ENCODE data around the gene PREX1. TPM values are rescaled to one million over a fixed set of nuclear protein-coding genes. Genes with fewer than 3 reads are reported as not detected.

PREX1 gene
- total and polyA plus RNA-seq, 4 donors = 29.5 to 121 (median 69.3) TPM

DNA sequence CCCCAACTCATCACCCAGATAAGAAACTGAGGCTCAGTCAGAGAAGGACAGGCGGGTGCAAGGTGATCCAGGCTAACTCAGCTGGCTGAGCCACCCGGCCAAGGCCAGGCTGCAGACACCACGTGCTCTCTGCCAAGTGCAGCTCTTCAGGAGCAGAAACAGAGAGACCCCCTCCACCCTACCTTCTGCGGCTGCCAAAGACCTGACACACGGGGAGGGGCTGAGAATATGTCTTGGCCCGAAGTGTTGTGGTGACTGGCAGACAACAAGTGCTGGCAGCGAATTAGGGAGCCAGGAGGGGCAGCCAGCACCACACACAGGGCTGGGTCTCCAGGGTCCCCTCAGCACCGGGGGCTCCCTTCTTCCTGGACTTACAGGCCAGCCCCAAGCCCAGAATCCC is 22.5 kb downstream of the PREX1 start:
- Histone ChIP-seq H3K4me1 (ENCODE audit: control insufficient read depth in 5 of 5, insufficient read depth in 5 of 5, low read length in 5 of 5) (peaks cover 0 to 33% (median 0%) of the 10 kb centered on the region in 5 donors), H3K4me3 (no peak overlapping the region), H3K27ac (ENCODE audit: low read depth in 1 of 2, low read length in 1 of 2) (peak overlapping the region in 1 of 2 donors; percentile 43), H3K9ac (ENCODE audit: insufficient read depth in 1 of 2, low read length in 2 of 2) (no peak overlapping the region), H3K9me3 (ENCODE audit: control insufficient read depth in 4 of 4, insufficient read depth in 3 of 4, low read length in 3 of 4) (peaks cover 0 to 19% (median 5%) of the 10 kb centered on the region in 4 donors), H3K27me3 (ENCODE audit: control insufficient read depth in 3 of 3, insufficient read depth in 3 of 3, low read length in 2 of 3) (peaks cover 0 to 58% (median 4%) of the 10 kb centered on the region in 3 donors), H3K36me3 (ENCODE audit: control insufficient read depth in 4 of 4, insufficient read depth in 4 of 4, low read length in 4 of 4) (peaks cover 0 to 4% (median 0%) of the 10 kb centered on the region in 4 donors)
- ATAC-seq (ENCODE audit: insufficient read depth, low FRiP score) = no peak
- 70 to 79% methylated on average over 7 to 8 of the region's 8 CpGs for WGBS, 2 donors
- DNase-seq = no peak
- TF ChIP-seq, protein P1, sequence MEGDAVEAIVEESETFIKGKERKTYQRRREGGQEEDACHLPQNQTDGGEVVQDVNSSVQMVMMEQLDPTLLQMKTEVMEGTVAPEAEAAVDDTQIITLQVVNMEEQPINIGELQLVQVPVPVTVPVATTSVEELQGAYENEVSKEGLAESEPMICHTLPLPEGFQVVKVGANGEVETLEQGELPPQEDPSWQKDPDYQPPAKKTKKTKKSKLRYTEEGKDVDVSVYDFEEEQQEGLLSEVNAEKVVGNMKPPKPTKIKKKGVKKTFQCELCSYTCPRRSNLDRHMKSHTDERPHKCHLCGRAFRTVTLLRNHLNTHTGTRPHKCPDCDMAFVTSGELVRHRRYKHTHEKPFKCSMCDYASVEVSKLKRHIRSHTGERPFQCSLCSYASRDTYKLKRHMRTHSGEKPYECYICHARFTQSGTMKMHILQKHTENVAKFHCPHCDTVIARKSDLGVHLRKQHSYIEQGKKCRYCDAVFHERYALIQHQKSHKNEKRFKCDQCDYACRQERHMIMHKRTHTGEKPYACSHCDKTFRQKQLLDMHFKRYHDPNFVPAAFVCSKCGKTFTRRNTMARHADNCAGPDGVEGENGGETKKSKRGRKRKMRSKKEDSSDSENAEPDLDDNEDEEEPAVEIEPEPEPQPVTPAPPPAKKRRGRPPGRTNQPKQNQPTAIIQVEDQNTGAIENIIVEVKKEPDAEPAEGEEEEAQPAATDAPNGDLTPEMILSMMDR (IDR thresholded peaks at IDR 0.05; ENCODE audit: control extremely low read depth, extremely low read depth) = no peak

DNA sequence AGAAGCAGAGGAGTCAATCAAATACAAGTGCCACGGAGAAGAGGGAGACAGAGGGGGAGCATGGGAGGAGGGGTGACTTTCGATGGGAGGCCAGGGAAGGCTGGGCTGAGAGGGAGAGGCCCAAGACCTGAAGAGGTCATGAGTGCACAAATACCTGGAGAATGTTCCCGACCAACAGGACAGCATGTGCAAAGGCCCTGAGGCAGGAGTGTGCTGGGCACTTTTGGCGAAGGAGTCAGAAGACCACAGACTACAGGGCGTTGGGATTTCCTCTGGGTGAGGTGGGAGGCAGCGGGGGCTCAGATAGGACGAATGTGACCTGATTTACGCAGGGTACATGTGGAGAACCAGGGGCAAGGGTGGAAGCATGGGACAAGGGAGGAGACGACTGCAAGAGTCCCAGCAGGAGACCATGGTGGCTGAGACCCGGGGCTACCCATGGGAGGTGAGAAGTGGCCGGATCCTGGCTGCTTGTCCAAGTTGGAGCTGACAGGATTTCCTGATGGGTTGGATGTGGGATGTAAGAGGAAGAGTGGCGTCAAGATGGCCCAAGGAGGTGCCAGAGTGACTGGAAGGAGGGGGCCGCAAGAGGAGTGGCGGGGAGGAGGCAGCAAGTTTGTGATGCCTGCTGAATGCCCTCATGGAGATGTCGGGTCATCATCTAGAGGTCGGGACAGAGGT is 23.4 kb downstream of the PREX1 start:
- no peak for DNase-seq
- ATAC-seq (ENCODE audit: insufficient read depth, low FRiP score) = no peak
- Histone ChIP-seq H3K9me3 (ENCODE audit: control insufficient read depth in 4 of 4, insufficient read depth in 3 of 4, low read length in 3 of 4) (peaks cover 0 to 19% (median 4%) of the 10 kb centered on the region in 4 donors), H3K4me3 (no peak overlapping the region), H3K9ac (ENCODE audit: insufficient read depth in 1 of 2, low read length in 2 of 2) (no peak overlapping the region), H3K27ac (ENCODE audit: low read depth in 1 of 2, low read length in 1 of 2) (peak overlapping the region in 1 of 2 donors; percentile 42), H3K4me1 (ENCODE audit: control insufficient read depth in 5 of 5, insufficient read depth in 5 of 5, low read length in 5 of 5) (peaks cover 0 to 29% (median 0%) of the 10 kb centered on the region in 5 donors), H3K36me3 (ENCODE audit: control insufficient read depth in 4 of 4, insufficient read depth in 4 of 4, low read length in 4 of 4) (peaks cover 0 to 4% (median 0%) of the 10 kb centered on the region in 4 donors), H3K27me3 (ENCODE audit: control insufficient read depth in 3 of 3, insufficient read depth in 3 of 3, low read length in 2 of 3) (peaks cover 0 to 57% (median 4%) of the 10 kb centered on the region in 3 donors)
- 73 to 87% methylated on average over 16 of the region's 16 CpGs for WGBS, 2 donors
- TF ChIP-seq, protein P1 (IDR thresholded peaks at IDR 0.05; ENCODE audit: control extremely low read depth, extremely low read depth) = no peak

DNA sequence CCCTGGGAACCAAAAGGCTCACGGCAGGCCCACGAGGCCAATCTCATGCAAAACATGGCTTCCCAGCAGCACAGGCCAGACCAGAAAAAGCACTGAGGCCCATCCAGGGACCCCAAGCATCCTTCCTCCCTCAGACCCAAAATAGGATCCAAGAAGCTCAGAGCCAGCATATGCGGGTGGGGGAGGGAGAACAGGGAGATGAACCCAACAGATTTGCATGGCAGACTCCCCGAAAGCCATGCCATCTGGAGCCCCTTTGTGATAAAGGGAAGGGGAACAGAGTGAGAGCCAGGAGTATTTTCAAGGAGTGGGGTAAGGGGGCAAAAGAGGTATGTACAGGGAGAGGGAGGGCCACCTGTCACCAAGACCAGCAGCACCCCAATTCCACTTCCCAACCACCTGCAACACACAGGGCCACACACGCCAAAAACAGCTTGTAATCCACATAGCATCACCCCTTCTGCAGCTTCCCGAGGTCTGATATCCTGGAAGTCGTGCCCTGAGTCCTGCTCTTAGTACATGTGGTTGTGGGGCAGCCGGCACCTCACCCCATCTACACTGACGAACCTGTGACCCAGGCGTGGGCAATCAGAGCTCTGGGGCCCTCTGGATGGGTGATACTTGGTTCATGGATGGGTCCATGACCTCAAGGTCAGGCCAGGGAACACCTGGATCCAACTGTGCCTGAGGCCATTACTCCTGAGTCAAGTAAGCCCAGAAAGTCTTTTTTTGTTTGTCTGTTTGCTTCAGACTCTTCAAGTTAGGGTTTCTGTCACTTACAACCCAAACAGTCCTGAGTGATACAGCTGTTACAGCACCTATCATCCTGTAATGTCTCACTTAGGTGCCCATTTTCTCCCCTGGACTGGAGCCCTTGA is 24.4 kb downstream of the PREX1 start:
- Histone ChIP-seq H3K27ac (ENCODE audit: low read depth in 1 of 2, low read length in 1 of 2) (no peak overlapping the region), H3K4me3 (no peak overlapping the region), H3K9me3 (ENCODE audit: control insufficient read depth in 4 of 4, insufficient read depth in 3 of 4, low read length in 3 of 4) (peaks cover 0 to 16% (median 4%) of the 10 kb centered on the region in 4 donors), H3K9ac (ENCODE audit: insufficient read depth in 1 of 2, low read length in 2 of 2) (no peak overlapping the region), H3K36me3 (ENCODE audit: control insufficient read depth in 4 of 4, insufficient read depth in 4 of 4, low read length in 4 of 4) (peaks cover 0 to 4% (median 0%) of the 10 kb centered on the region in 4 donors), H3K27me3 (ENCODE audit: control insufficient read depth in 3 of 3, insufficient read depth in 3 of 3, low read length in 2 of 3) (peaks cover 0 to 57% (median 4%) of the 10 kb centered on the region in 3 donors), H3K4me1 (ENCODE audit: control insufficient read depth in 5 of 5, insufficient read depth in 5 of 5, low read length in 5 of 5) (peaks cover 0 to 28% (median 0%) of the 10 kb centered on the region in 5 donors)
- ATAC-seq (ENCODE audit: insufficient read depth, low FRiP score) = no peak
- WGBS, 2 donors = 91 to 97% methylated on average over 10 of the region's 10 CpGs
- TF ChIP-seq, protein P1 (IDR thresholded peaks at IDR 0.05; ENCODE audit: control extremely low read depth, extremely low read depth) = no peak
- DNase-seq = no peak

Data from lung (tissue), 12 donors.